Measurements from ENCODE around the gene SRC.

Gene SRC

GRCh38 chr20:37315452-37316110 lies 30.4 kb upstream of the SRC start:
- DNase-seq: no peak

- peak; percentile 24 for DNase-seq
Observed at GRCh38 chr20:37316116-37316774, 29.7 kb upstream of the SRC start.

- no peak for DNase-seq
Observed at GRCh38 chr20:37316775-37317170, 29.2 kb upstream of the SRC start.

- no peak for DNase-seq
Observed at GRCh38 chr20:37317316-37317715, 28.6 kb upstream of the SRC start.

GRCh38 chr20:37317994-37318640 lies 27.8 kb upstream of the SRC start:
- DNase-seq: no peak

- no peak for DNase-seq
Observed at GRCh38 chr20:37319151-37319671, 26.7 kb upstream of the SRC start.

GRCh38 chr20:37323985-37324384 lies 22.0 kb upstream of the SRC start:
- DNase-seq: no peak

- DNase-seq: no peak
Observed at GRCh38 chr20:37325206-37325605, 20.7 kb upstream of the SRC start.

GRCh38 chr20:37326666-37327065 lies 19.3 kb upstream of the SRC start:
- no peak for DNase-seq

GRCh38 chr20:37327748-37328147 lies 18.2 kb upstream of the SRC start:
- no peak for DNase-seq

- no peak for DNase-seq
Observed at GRCh38 chr20:37328149-37328945, 17.6 kb upstream of the SRC start.

GRCh38 chr20:37329481-37330165 lies 16.3 kb upstream of the SRC start:
- no peak for DNase-seq

- no peak for DNase-seq
Observed at GRCh38 chr20:37330316-37330715, 15.6 kb upstream of the SRC start.

GRCh38 chr20:37331060-37331857 lies 14.7 kb upstream of the SRC start:
- no peak for DNase-seq

GRCh38 chr20:37333130-37333847 lies 12.7 kb upstream of the SRC start:
- DNase-seq: no peak

- DNase-seq: no peak
Observed at GRCh38 chr20:37333848-37334318, 12.1 kb upstream of the SRC start.

GRCh38 chr20:37334450-37334849 lies 11.5 kb upstream of the SRC start:
- no peak for DNase-seq

- no peak for DNase-seq
Observed at GRCh38 chr20:37335642-37336368, 10.1 kb upstream of the SRC start.

- peak; percentile 34 for DNase-seq
Observed at GRCh38 chr20:37336369-37337207, 9.4 kb upstream of the SRC start.
